Measurements from ENCODE around the gene PRRG2.

- TF ChIP-seq, protein P1, sequence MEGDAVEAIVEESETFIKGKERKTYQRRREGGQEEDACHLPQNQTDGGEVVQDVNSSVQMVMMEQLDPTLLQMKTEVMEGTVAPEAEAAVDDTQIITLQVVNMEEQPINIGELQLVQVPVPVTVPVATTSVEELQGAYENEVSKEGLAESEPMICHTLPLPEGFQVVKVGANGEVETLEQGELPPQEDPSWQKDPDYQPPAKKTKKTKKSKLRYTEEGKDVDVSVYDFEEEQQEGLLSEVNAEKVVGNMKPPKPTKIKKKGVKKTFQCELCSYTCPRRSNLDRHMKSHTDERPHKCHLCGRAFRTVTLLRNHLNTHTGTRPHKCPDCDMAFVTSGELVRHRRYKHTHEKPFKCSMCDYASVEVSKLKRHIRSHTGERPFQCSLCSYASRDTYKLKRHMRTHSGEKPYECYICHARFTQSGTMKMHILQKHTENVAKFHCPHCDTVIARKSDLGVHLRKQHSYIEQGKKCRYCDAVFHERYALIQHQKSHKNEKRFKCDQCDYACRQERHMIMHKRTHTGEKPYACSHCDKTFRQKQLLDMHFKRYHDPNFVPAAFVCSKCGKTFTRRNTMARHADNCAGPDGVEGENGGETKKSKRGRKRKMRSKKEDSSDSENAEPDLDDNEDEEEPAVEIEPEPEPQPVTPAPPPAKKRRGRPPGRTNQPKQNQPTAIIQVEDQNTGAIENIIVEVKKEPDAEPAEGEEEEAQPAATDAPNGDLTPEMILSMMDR (IDR thresholded peaks at IDR 0.05): no peak
- TF ChIP-seq POLR2A (IDR thresholded peaks at IDR 0.05): no peak
Observed at GRCh38 chr19:49594157-49594992, 13.3 kb downstream of the PRRG2 start.
